Kidney epithelial cell (primary cell): ENCODE data around the gene UBE2L6. TPM values are rescaled to one million over a fixed set of nuclear protein-coding genes. Genes with fewer than 3 reads are reported as not detected.

Experiments
- DNase-seq: peaks from one replicate; pipeline ENCODE4 v3.0.0-alpha.2; 2010; ENCODE audit warnings: low read depth
- H3K27me3 ChIP-seq: 2 replicates; pipeline ENCODE4 v1.6.0; 2011; ENCODE audit warnings: low read length; ENCODE audit not compliant: control insufficient read depth, insufficient read depth
- H3K36me3 ChIP-seq: 2 replicates; pipeline ENCODE4 v1.5.1; 2011; ENCODE audit warnings: low read length; ENCODE audit not compliant: control insufficient read depth, insufficient read depth
- H3K4me3 ChIP-seq: 2 replicates; pipeline ENCODE4 v1.5.1; 2011; ENCODE audit warnings: low read depth, mild to moderate bottlenecking, control low read depth, low read length
- total RNA-seq: library from RNA; depleted of rRNA; stranded (reverse); fragments of >200 nt; gene quantifications from 2 replicates; pipeline ENCODE4 v1.2.3, GENCODE V29; 2015
- TF ChIP-seq, protein P1 (sequence below): IDR thresholded peaks from 2 replicates; pipeline ENCODE4 v1.5.1; 2011; ENCODE audit warnings: mild to moderate bottlenecking, moderate library complexity, low read length, control low read depth, inconsistent platforms; ENCODE audit not compliant: insufficient read depth, poor library complexity, severe bottlenecking

Gene UBE2L6
- total RNA-seq, 1 donor from 2014 or later, result 47.1 TPM

GRCh38 chr11:57530215-57530595, 37.3 kb downstream of the UBE2L6 start:
- peaks cover 1% of the 10 kb centered on the region for H3K36me3 ChIP-seq
- no peaks in the 10 kb centered on the region for H3K27me3 ChIP-seq
- peak overlapping the region; percentile 71 for H3K4me3 ChIP-seq
- no peak for DNase-seq
- TF ChIP-seq, protein P1, sequence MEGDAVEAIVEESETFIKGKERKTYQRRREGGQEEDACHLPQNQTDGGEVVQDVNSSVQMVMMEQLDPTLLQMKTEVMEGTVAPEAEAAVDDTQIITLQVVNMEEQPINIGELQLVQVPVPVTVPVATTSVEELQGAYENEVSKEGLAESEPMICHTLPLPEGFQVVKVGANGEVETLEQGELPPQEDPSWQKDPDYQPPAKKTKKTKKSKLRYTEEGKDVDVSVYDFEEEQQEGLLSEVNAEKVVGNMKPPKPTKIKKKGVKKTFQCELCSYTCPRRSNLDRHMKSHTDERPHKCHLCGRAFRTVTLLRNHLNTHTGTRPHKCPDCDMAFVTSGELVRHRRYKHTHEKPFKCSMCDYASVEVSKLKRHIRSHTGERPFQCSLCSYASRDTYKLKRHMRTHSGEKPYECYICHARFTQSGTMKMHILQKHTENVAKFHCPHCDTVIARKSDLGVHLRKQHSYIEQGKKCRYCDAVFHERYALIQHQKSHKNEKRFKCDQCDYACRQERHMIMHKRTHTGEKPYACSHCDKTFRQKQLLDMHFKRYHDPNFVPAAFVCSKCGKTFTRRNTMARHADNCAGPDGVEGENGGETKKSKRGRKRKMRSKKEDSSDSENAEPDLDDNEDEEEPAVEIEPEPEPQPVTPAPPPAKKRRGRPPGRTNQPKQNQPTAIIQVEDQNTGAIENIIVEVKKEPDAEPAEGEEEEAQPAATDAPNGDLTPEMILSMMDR, result no peak

GRCh38 chr11:57529012-57529411, 38.5 kb downstream of the UBE2L6 start:
- H3K4me3 ChIP-seq, result no peak overlapping the region
- H3K27me3 ChIP-seq, result no peaks in the 10 kb centered on the region
- TF ChIP-seq, protein P1, result no peak
- no peak for DNase-seq
- peaks cover 1% of the 10 kb centered on the region for H3K36me3 ChIP-seq

DNA sequence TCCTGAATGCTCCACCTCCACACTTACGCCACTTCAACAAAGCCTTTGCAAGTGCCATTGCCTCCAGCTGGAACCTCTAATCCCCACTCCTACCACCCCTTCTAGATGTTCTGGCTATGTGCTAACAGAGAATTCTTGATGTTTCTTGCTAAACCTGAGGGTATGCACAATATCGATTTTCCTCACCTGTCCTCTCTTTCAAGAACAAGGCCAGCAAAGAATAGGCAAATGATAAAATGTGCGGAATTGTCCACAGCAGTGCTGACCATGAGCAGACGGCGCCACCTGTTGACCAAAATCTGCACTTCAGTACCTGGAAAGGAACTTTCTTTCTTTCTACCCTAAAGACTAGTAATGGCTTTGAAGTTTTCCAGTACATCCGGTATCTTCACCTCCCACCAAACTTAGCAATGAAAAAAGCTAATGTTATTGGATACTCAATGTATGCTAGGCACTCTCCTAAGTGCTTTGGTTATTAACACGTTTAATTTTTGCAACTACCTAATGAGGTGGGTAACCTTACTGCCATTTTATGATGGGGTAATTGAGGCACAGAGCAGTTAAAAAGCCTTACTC, 40.3 kb downstream of the UBE2L6 start:
- H3K27me3 ChIP-seq, result no peaks in the 10 kb centered on the region
- TF ChIP-seq, protein P1, result peak; percentile 91
- no peak overlapping the region for H3K4me3 ChIP-seq
- DNase-seq, result no peak
- peaks cover 1% of the 10 kb centered on the region for H3K36me3 ChIP-seq

- Histone ChIP-seq H3K4me3 (no peak overlapping the region), H3K27me3 (no peaks in the 10 kb centered on the region), H3K36me3 (no peaks in the 10 kb centered on the region)
- no peak for DNase-seq
- TF ChIP-seq, protein P1, result no peak
These were observed 44.1 kb downstream of the UBE2L6 start for GRCh38 chr11:57523419-57523818.

- Histone ChIP-seq H3K36me3 (no peaks in the 10 kb centered on the region), H3K4me3 (no peak overlapping the region), H3K27me3 (no peaks in the 10 kb centered on the region)
- DNase-seq, result no peak
- TF ChIP-seq, protein P1, result no peak
These were observed 46.4 kb downstream of the UBE2L6 start for GRCh38 chr11:57521116-57521515.

DNA sequence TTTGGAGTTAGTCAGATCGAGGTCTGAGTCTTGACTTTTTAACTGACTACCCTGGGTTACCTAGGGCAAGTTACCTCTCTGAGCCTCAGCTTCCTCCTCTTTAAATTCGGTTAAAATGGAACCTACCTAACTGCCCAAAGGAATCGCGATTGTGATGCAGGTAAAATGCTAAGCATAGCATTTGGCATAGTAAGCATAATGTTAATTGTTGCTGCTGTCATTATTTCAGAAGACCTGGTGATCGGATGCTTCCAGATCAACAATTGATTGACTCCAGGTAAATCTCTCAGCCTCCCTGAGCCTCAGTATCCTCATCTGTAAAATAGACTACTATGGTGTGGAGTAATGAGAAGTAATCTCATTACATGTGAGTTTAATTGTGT, 51.4 kb downstream of the UBE2L6 start:
- DNase-seq, result no peak
- Histone ChIP-seq H3K4me3 (peak overlapping the region; percentile 56), H3K36me3 (no peaks in the 10 kb centered on the region), H3K27me3 (no peaks in the 10 kb centered on the region)
- TF ChIP-seq, protein P1, result no peak
